ENCODE data around the gene NARS2.
A peak's percentile ranks its signal among the peaks of the same experiment; 100 is the strongest.

The NARS2 gene

DNA sequence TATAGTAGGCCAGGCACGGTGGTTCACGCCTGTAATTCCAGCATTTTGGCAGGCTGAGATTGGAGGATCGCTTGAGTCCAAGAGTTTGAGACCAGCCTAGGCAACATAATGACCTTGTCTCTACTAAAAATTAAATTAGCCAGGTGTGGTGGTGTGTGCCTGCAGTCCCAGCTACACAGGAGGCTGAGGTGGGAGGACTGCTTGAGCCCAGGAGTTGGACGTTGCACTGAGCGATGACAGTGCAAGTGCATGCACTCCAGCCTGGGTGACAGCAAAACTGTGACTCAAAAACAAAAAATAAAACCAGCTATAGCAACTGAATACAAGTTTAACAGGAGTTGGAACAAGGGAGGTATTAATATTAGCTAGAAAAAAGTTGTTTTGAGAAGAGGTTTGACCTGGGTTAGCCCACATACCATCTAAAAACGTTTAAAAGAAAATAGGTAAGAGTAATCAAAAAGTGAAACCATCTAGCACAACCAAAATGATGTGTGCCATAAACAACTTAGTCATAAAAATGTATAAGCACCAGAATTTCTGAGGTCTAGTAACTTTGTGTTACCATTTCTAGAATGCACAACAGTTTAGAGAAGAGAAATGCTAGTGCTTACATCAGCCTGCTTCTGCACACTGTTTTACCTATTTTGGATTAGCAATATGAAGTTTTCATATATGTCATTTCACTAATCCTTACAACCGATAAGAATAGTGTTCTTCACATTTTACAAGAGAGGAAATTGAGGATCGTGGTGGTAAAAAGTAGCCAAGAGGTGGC, 26.5 kb downstream of the NARS2 start:
- no peak for FAIRE-seq

DNA sequence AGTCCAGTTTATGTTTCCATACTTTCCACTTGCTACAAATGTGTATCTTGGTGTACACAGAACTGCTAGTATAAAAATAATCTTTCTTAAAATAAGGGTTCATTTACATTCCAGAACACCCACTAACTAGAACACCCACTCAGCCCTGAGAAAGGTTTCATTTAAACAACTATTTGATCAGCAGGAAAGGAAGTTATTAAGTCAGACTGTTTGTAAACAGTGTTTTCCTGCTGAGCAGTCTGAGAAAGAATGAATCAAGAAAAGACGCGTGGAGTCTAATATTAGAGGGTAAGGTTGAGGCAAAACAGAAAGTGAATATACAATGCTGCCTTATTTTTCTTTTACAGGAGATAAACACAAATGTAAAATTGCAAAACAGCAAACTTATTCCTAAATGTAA, 32.7 kb downstream of the NARS2 start:
- DNase-seq (ENCODE audit: insufficient read length, low spot score) (no peak), FAIRE-seq (no peak)
- TF ChIP-seq POU2F2 (IDR thresholded peaks at IDR 0.05; ENCODE audit: low read depth, low read length) (no peak), SPI1 (IDR thresholded peaks at IDR 0.05; ENCODE audit: low read depth, low read length) (no peak), POLR2AphosphoS5 (IDR thresholded peaks at IDR 0.05; ENCODE audit: low read depth, low read length) (no peak), PAX5 (IDR thresholded peaks at IDR 0.05; ENCODE audit: insufficient read depth, low read length, severe bottlenecking) (no peak)

More for the DNA sequence above, 26.5 kb downstream of the NARS2 start:
- DNase-seq (ENCODE audit: insufficient read length, low spot score), result no peak
- TF ChIP-seq POU2F2 (IDR thresholded peaks at IDR 0.05; ENCODE audit: low read depth, low read length) (no peak), SPI1 (IDR thresholded peaks at IDR 0.05; ENCODE audit: low read depth, low read length) (no peak), POLR2A (IDR thresholded peaks at IDR 0.05; ENCODE audit: low read depth, low read length) (no peak), TAF1 (IDR thresholded peaks at IDR 0.05; ENCODE audit: low read depth, low read length) (no peak)

GRCh38 chr11:78541537-78541936, 33.1 kb downstream of the NARS2 start:
- DNase-seq (ENCODE audit: insufficient read length, low spot score), result no peak

DNA sequence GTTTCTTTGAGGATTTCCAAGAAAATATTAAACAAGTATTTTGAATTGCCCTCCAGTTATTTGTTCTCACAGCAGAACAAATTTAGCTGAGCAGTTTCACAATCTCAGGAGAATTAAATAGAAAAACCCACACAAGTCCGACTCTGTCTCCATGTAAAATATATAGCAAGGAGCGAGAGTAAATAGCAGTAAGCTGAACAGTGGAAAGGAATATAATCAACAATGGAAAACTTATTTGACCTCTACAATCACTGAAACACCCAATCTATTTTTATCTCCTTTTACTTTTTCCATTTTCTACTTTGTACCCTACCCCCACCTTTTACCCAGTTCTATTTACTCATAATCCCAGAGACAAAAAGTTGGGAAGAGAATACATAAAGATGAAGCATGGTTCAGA, 34.4 kb downstream of the NARS2 start:
- DNase-seq (ENCODE audit: insufficient read length, low spot score), result no peak
- TF ChIP-seq POLR2A (IDR thresholded peaks at IDR 0.05; ENCODE audit: low read depth, low read length), result no peak
- TF ChIP-seq POLR2AphosphoS5 (IDR thresholded peaks at IDR 0.05; ENCODE audit: low read depth, low read length), result no peak
- FAIRE-seq, result no peak

More at GRCh38 chr11:78541537-78541936, 33.1 kb downstream of the NARS2 start:
- TF ChIP-seq POLR2AphosphoS5 (IDR thresholded peaks at IDR 0.05; ENCODE audit: low read depth, low read length), result no peak
- no peak for TF ChIP-seq POU2F2 (IDR thresholded peaks at IDR 0.05; ENCODE audit: low read depth, low read length)
- no peak for TF ChIP-seq TAF1 (IDR thresholded peaks at IDR 0.05; ENCODE audit: low read depth, low read length)
- TF ChIP-seq POLR2A (IDR thresholded peaks at IDR 0.05; ENCODE audit: low read depth, low read length), result no peak
- TF ChIP-seq SPI1 (IDR thresholded peaks at IDR 0.05; ENCODE audit: low read depth, low read length), result no peak
- no peak for TF ChIP-seq PAX5 (IDR thresholded peaks at IDR 0.05; ENCODE audit: insufficient read depth, low read length, severe bottlenecking)
- FAIRE-seq, result peak; percentile 43

DNA sequence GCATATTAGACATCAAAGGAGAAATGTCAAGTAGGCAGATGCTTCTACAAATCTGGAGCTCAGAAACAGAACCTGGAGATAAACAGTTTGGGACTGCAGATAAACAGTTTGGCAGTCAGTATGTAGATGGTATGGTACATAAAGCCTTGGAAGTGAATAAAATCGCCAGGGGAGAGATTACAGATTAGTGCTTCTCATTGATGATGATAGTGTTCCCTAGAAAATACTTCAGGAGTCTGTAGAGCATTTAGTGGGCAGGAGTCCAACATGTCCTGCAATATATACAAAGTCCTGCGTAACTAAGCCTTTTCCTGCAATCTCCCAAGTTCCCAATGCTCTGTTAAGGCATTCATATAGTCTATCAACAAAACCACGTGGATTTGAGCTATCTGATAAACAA, 35.2 kb downstream of the NARS2 start:
- no peak for DNase-seq (ENCODE audit: insufficient read length, low spot score)
- no peak for FAIRE-seq
- no peak for TF ChIP-seq PAX5 (IDR thresholded peaks at IDR 0.05; ENCODE audit: insufficient read depth, low read length, severe bottlenecking)
- no peak for TF ChIP-seq POU2F2 (IDR thresholded peaks at IDR 0.05; ENCODE audit: low read depth, low read length)
- no peak for TF ChIP-seq SPI1 (IDR thresholded peaks at IDR 0.05; ENCODE audit: low read depth, low read length)
- TF ChIP-seq POLR2AphosphoS5 (IDR thresholded peaks at IDR 0.05; ENCODE audit: low read depth, low read length), result no peak

- TF ChIP-seq POLR2AphosphoS5 (IDR thresholded peaks at IDR 0.05; ENCODE audit: low read depth, low read length) (no peak), POU2F2 (IDR thresholded peaks at IDR 0.05; ENCODE audit: low read depth, low read length) (no peak), SPI1 (IDR thresholded peaks at IDR 0.05; ENCODE audit: low read depth, low read length) (no peak), PAX5 (IDR thresholded peaks at IDR 0.05; ENCODE audit: insufficient read depth, low read length, severe bottlenecking) (no peak)
- DNase-seq (ENCODE audit: insufficient read length, low spot score) (no peak), FAIRE-seq (no peak)
These were observed 37.7 kb downstream of the NARS2 start for GRCh38 chr11:78536933-78537332.

DNA sequence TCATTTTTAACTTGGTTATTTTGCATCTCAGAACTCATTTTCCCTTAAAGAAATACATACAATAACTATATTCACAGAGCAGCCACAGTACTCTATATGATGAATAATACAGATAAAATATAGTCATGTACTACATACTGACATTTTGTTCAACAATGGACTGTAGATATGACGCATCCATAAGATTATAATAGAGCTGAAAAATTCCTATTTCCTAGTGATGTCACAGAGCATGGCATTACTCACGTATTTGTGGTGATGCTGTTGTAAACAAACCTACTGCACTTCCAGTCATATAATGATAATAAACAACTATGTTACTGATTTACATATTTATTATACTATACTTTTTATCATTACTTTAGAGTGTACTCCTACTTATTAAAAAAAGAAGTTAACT, 38.7 kb downstream of the NARS2 start:
- DNase-seq (ENCODE audit: insufficient read length, low spot score) (no peak), FAIRE-seq (no peak)
- no peak for TF ChIP-seq POLR2AphosphoS5 (IDR thresholded peaks at IDR 0.05; ENCODE audit: low read depth, low read length)
- TF ChIP-seq POLR2A (IDR thresholded peaks at IDR 0.05; ENCODE audit: low read depth, low read length), result no peak
- TF ChIP-seq SPI1 (IDR thresholded peaks at IDR 0.05; ENCODE audit: low read depth, low read length), result no peak
- no peak for TF ChIP-seq TAF1 (IDR thresholded peaks at IDR 0.05; ENCODE audit: low read depth, low read length)
- TF ChIP-seq POU2F2 (IDR thresholded peaks at IDR 0.05; ENCODE audit: low read depth, low read length), result no peak
- no peak for TF ChIP-seq PAX5 (IDR thresholded peaks at IDR 0.05; ENCODE audit: insufficient read depth, low read length, severe bottlenecking)

DNA sequence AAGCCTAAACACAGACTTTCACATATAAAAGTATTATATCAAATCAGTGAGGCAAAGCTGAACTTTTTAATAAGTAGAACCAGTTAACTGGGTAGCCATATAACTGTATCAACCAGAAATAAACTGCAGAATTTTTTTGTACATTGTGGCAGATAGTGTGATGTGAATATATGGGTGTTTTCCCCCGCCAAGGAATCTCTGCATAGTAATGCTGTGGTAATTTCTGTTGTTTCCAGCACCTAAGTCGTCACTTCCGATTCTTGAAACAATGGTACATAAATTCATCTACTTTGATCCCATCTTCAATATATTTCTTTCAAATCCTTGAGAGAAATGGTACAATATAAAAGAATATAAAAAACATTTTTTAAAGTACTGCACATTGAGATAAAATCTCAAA, 39.6 kb downstream of the NARS2 start:
- DNase-seq (ENCODE audit: insufficient read length, low spot score) (no peak), FAIRE-seq (no peak)
- TF ChIP-seq TAF1 (IDR thresholded peaks at IDR 0.05; ENCODE audit: low read depth, low read length) (no peak), POU2F2 (IDR thresholded peaks at IDR 0.05; ENCODE audit: low read depth, low read length) (peak; percentile 56; the same call in 1 of the 2 replicates), SPI1 (IDR thresholded peaks at IDR 0.05; ENCODE audit: low read depth, low read length) (0 out of 2 replicates have a peak, but pooled peaks have one; percentile 9)

DNA sequence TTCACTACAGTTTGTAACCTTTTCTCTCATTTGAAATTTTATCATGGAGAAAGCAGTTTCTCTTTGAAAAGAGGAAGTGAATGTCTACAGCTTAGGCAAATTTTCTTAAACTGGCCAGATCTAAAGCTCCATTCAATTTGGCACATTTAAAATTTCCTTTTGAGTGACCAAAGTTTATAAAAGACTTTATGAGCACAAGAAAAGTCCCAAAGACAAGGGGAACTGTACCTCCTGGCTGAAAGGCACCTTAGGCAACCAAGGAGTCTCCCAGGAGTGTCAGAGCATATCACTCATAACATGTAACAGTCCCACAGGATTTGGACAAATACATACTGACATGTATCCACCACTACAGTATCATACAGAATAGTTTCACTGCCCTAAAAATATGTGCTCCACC, 41.3 kb downstream of the NARS2 start:
- TF ChIP-seq TAF1 (IDR thresholded peaks at IDR 0.05; ENCODE audit: low read depth, low read length) (no peak), POLR2A (IDR thresholded peaks at IDR 0.05; ENCODE audit: low read depth, low read length) (no peak), POU2F2 (IDR thresholded peaks at IDR 0.05; ENCODE audit: low read depth, low read length) (no peak), PAX5 (IDR thresholded peaks at IDR 0.05; ENCODE audit: insufficient read depth, low read length, severe bottlenecking) (no peak), SPI1 (IDR thresholded peaks at IDR 0.05; ENCODE audit: low read depth, low read length) (peak; percentile 98)
- FAIRE-seq, result peak; percentile 75
- DNase-seq (ENCODE audit: insufficient read length, low spot score), result no peak

GRCh38 chr11:78532991-78533390, 41.7 kb downstream of the NARS2 start:
- FAIRE-seq, result peak; percentile 9
- TF ChIP-seq SPI1 (IDR thresholded peaks at IDR 0.05; ENCODE audit: low read depth, low read length) (no peak), POLR2A (IDR thresholded peaks at IDR 0.05; ENCODE audit: low read depth, low read length) (no peak), POLR2AphosphoS5 (IDR thresholded peaks at IDR 0.05; ENCODE audit: low read depth, low read length) (no peak), POU2F2 (IDR thresholded peaks at IDR 0.05; ENCODE audit: low read depth, low read length) (no peak), PAX5 (IDR thresholded peaks at IDR 0.05; ENCODE audit: insufficient read depth, low read length, severe bottlenecking) (no peak), TAF1 (IDR thresholded peaks at IDR 0.05; ENCODE audit: low read depth, low read length) (no peak)
- DNase-seq (ENCODE audit: insufficient read length, low spot score), result no peak

Measured in GM12891 (cell line).